H1 (cell line): ENCODE results near the gene KIAA0930. TPM values are rescaled to one million over a fixed set of nuclear protein-coding genes. Genes with fewer than 3 reads are reported as not detected.

ENCODE experiments used
- CTCF ChIA-PET: fragments of 300-600 bp; sonication (Branson Sonifier 250); formaldehyde crosslinking; loops from one replicate; lab custom pipeline; 2021; ENCODE audit not compliant: partially characterized antibody; lab: Charles Lee
- POLR2A ChIA-PET: fragments of 300-600 bp; sonication (Branson Sonifier 250); formaldehyde crosslinking; loops from one replicate; lab custom pipeline; 2021; ENCODE audit warnings: inconsistent platforms; ENCODE audit not compliant: partially characterized antibody; lab: Charles Lee
- DNase-seq, 2 experiments: peaks; one replicate each; pipeline versions ENCODE4 v3.0.0 to v3.0.0-alpha.2; 2010 to 2022; ENCODE audit warnings: low spot score in 2 of 2, low read depth in 1 of 2, mixed read lengths in 1 of 2
- FAIRE-seq: peaks from 2 replicates; lab custom pipeline; 2011; peaks lifted over from hg19 to GRCh38; lab: Jason Lieb, UNC
- H2AFZ ChIP-seq: 2 replicates; pipeline ENCODE4 v1.8.1; 2012; ENCODE audit warnings: low read length, inconsistent platforms
- H2AK5ac ChIP-seq: 2 replicates; pipeline ENCODE4 v1.6.1; 2013; ENCODE audit warnings: low read depth, low read length
- H2BK120ac ChIP-seq: replicated peaks from 2 replicates; pipeline ENCODE3; 2013; ENCODE audit warnings: low read depth, low read length, inconsistent platforms
- H2BK12ac ChIP-seq: 2 replicates; pipeline ENCODE4 v1.6.1; 2013; ENCODE audit warnings: low read depth, low read length
- H2BK15ac ChIP-seq: 2 replicates; pipeline ENCODE4 v1.6.1; 2013; ENCODE audit warnings: low read length
- H2BK20ac ChIP-seq: 2 replicates; pipeline ENCODE4 v1.6.1; 2013; ENCODE audit warnings: low read length
- H2BK5ac ChIP-seq: 2 replicates; pipeline ENCODE4 v1.6.1; 2013; ENCODE audit warnings: low read depth, low read length
- H3K14ac ChIP-seq: 2 replicates; pipeline ENCODE4 v1.6.1; 2013; ENCODE audit warnings: inconsistent platforms; ENCODE audit not compliant: insufficient read length
- H3K18ac ChIP-seq: 2 replicates; pipeline ENCODE4 v1.6.1; 2013; ENCODE audit warnings: low read length; ENCODE audit errors: extremely low read depth
- H3K23ac ChIP-seq: 2 replicates; pipeline ENCODE4 v1.6.1; 2013; ENCODE audit warnings: inconsistent platforms; ENCODE audit not compliant: insufficient read length
- H3K23me2 ChIP-seq: 2 replicates; pipeline ENCODE4 v1.6.1; 2013; ENCODE audit warnings: low read depth, low read length
- H3K27ac ChIP-seq: 2 replicates; pipeline ENCODE4 v1.6.1; 2011; ENCODE audit warnings: low read depth, low read length, inconsistent platforms
- H3K27me3 ChIP-seq, 4 experiments: replicated peaks in 1 of 4; 1 replicate in 1 of 4; 2 replicates in 3 of 4; pipeline versions ENCODE4 v1.6.1 to v1.8.1; 2011 to 2013; ENCODE audit warnings: low read length in 3 of 4, mild to moderate bottlenecking in 3 of 4, inconsistent platforms in 2 of 4, mixed read lengths in 2 of 4, moderate library complexity in 1 of 4; ENCODE audit not compliant: control insufficient read depth in 3 of 4, insufficient read depth in 3 of 4; ENCODE audit errors: extremely low read depth in 1 of 4
- H3K36me3 ChIP-seq, 4 experiments: 2 replicates each; pipeline versions ENCODE4 v1.6.1 to v1.8.1; 2011 to 2013; ENCODE audit warnings: mild to moderate bottlenecking in 4 of 4, low read length in 3 of 4, moderate library complexity in 2 of 4, control low read depth in 1 of 4, inconsistent platforms in 1 of 4; ENCODE audit not compliant: insufficient read depth in 4 of 4, control insufficient read depth in 2 of 4
- H3K4ac ChIP-seq: replicated peaks from 2 replicates; pipeline ENCODE3; 2013; ENCODE audit warnings: low read length, low read depth, mixed read lengths, inconsistent platforms; ENCODE audit not compliant: insufficient read length
- H3K4me1 ChIP-seq, 4 experiments: replicated peaks in 1 of 4; 1 replicate in 1 of 4; 2 replicates in 3 of 4; pipeline versions ENCODE4 v1.6.1 to v1.8.1; 2011 to 2013; ENCODE audit warnings: low read length in 3 of 4, inconsistent platforms in 2 of 4, mixed read lengths in 1 of 4; ENCODE audit not compliant: insufficient read depth in 4 of 4, control insufficient read depth in 3 of 4
- H3K4me2 ChIP-seq, 2 experiments: 2 replicates each; pipeline versions ENCODE4 v1.6.1 to v1.8.1; 2011 to 2013; ENCODE audit warnings: low read depth in 2 of 2, low read length in 2 of 2, control low read depth in 1 of 2, inconsistent platforms in 1 of 2, mild to moderate bottlenecking in 1 of 2; ENCODE audit not compliant: insufficient read depth in 1 of 2
- H3K4me3 ChIP-seq, 4 experiments: fragments of 200-600, 300-600 bp in 1 of 4; sonication (generic), shearing (Covaris generic), sonication (Bioruptor Twin) in 1 of 4; 2 replicates each; pipeline versions ENCODE4 v1.5.1 to v1.8.1; 2011 to 2016; ENCODE audit warnings: low read length in 4 of 4, low read depth in 3 of 4, control low read depth in 2 of 4, inconsistent platforms in 2 of 4, mild to moderate bottlenecking in 2 of 4, mixed read lengths in 1 of 4, moderate library complexity in 1 of 4; ENCODE audit not compliant: insufficient read depth in 2 of 4; ENCODE audit errors: extremely low read depth in 1 of 4
- H3K56ac ChIP-seq: replicated peaks from 2 replicates; pipeline ENCODE3; 2013; ENCODE audit warnings: low read depth, mild to moderate bottlenecking, mixed read lengths, low read length, inconsistent platforms; ENCODE audit not compliant: insufficient read length
- H3K79me1 ChIP-seq: 2 replicates; pipeline ENCODE4 v1.6.1; 2013; ENCODE audit warnings: low read depth, low read length, control low read depth
- H3K79me2 ChIP-seq, 2 experiments: 2 replicates each; pipeline versions ENCODE4 v1.6.1 to v1.8.1; 2012 to 2013; ENCODE audit warnings: low read length in 2 of 2, mild to moderate bottlenecking in 2 of 2, inconsistent platforms in 1 of 2; ENCODE audit not compliant: insufficient read depth in 2 of 2, control insufficient read depth in 1 of 2
- H3K9ac ChIP-seq, 4 experiments: replicated peaks in 1 of 4; 1 replicate in 1 of 4; 2 replicates in 3 of 4; pipeline versions ENCODE4 v1.6.1 to v1.8.1; 2011 to 2013; ENCODE audit warnings: low read depth in 3 of 4, low read length in 3 of 4, control low read depth in 2 of 4, mild to moderate bottlenecking in 2 of 4, moderate library complexity in 2 of 4, inconsistent platforms in 1 of 4; ENCODE audit errors: extremely low read depth in 1 of 4
- H3K9me3 ChIP-seq, 2 experiments: 2 replicates each; pipeline versions ENCODE4 v1.6.1 to v1.8.1; 2012 to 2013; ENCODE audit warnings: mild to moderate bottlenecking in 2 of 2, moderate library complexity in 2 of 2, control low read depth in 1 of 2, inconsistent platforms in 1 of 2, low read depth in 1 of 2, low read length in 1 of 2, mixed read lengths in 1 of 2; ENCODE audit not compliant: insufficient read depth in 2 of 2
- H4K20me1 ChIP-seq, 2 experiments: replicated peaks in 1 of 2; 2 replicates each; pipeline versions ENCODE3 to v1.8.1; 2011 to 2013; ENCODE audit warnings: inconsistent platforms in 2 of 2, low read length in 2 of 2, mild to moderate bottlenecking in 1 of 2; ENCODE audit not compliant: insufficient read depth in 2 of 2, control insufficient read depth in 1 of 2
- H4K5ac ChIP-seq: 2 replicates; pipeline ENCODE4 v1.6.1; 2013; ENCODE audit warnings: low read length, low read depth, mixed read lengths, inconsistent platforms; ENCODE audit not compliant: insufficient read length
- H4K8ac ChIP-seq: 2 replicates; pipeline ENCODE4 v1.8.0; 2013; ENCODE audit warnings: mild to moderate bottlenecking, moderate library complexity, low read length, inconsistent platforms; ENCODE audit not compliant: insufficient read depth; ENCODE audit errors: extremely low read depth
- H4K91ac ChIP-seq: replicated peaks from 2 replicates; pipeline ENCODE3; 2013; ENCODE audit warnings: low read length, mixed read lengths, inconsistent platforms; ENCODE audit not compliant: insufficient read length
- RBBP5 ChIP-seq: IDR thresholded peaks from 2 replicates; pipeline ENCODE4 v1.7.1; 2012; ENCODE audit warnings: low read depth, mild to moderate bottlenecking, inconsistent platforms, low read length, moderate library complexity, borderline replicate concordance
- SIX5 ChIP-seq: IDR thresholded peaks from 2 replicates; pipeline ENCODE4 v1.6.1; 2011; ENCODE audit warnings: mild to moderate bottlenecking, low read depth, low read length
- WGBS, 2 experiments: shearing (Covaris generic) in 1 of 2; methylation state at CpG; one replicate each; pipeline versions ENCODE4 v1.1.6 to v1.1.7; 2013 to 2015; ENCODE audit warnings: low lambda C conversion rate in 2 of 2, mixed read lengths in 2 of 2, inconsistent platforms in 1 of 2, low coverage in 1 of 2, missing lambda C conversion rate in 1 of 2; ENCODE audit not compliant: insufficient replicate concordance in 2 of 2, insufficient coverage in 1 of 2, insufficient read length in 1 of 2; ENCODE audit errors: extremely low coverage in 1 of 2, missing lambda C conversion rate in 1 of 2; 5-methylcytosine and 5-hydroxymethylcytosine counted together
- polyA plus RNA-seq, 7 experiments: library from polyadenylated mRNA; depleted of rRNA in 3 of 7; stranded (reverse) in 5 of 7; unstranded in 2 of 7; fragments of >200 nt in 5 of 7; fragments of 200-250 nt in 2 of 7; gene quantifications; 1 replicate in 5 of 7; 2 replicates in 1 of 7; 4 replicates in 1 of 7; pipeline versions ENCODE4 v1.2.1 to v1.2.3, GENCODE V29; 2011 to 2013; ENCODE audit warnings: missing spikeins in 2 of 7, mixed read lengths in 2 of 7
- total RNA-seq: library from RNA; stranded (reverse); fragmentation: NEBNext Ultra II Directional; extraction: Animal tissue kit (Norgen Biotek cat#: 25700); gene quantifications from 2 replicates; pipeline ENCODE4 v1.2.1, GENCODE V29; 2021
- TF ChIP-seq, protein P1 (sequence below), 3 experiments: IDR thresholded peaks; 1 replicate in 2 of 3; 2 replicates in 1 of 3; pipeline versions ENCODE4 v1.5.1 to v1.6.1; 2011; ENCODE audit warnings: low read length in 3 of 3, mild to moderate bottlenecking in 3 of 3, inconsistent platforms in 2 of 3, low read depth in 1 of 3, moderate library complexity in 1 of 3; ENCODE audit not compliant: insufficient read depth in 1 of 3; ENCODE audit errors: control extremely low read depth in 1 of 3

Gene KIAA0930
- total and polyA plus RNA-seq, 2 of the 8 experiments (the other 6 are each of a cell fraction or from before 2014, with no cell fraction given): 61.9 to 66.1 TPM

DNA sequence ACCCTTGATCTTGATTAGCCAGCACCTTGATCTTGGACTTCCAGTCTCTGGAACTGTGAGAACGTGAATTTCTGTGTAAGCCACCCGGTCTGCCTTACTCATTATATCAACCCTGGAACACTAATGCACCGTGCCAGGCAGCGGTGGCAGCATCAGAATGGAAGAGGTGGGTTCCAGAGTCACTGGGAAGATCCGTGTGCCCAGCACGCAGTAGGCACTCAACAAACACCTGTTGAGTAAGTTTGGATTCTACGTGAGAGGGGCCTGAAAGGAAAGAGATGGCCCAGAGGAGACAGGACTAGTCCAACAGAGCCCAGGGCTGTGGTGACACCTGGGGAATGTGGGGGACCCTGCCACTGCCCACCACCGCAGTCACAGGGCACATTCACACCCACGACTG lies 37.4 kb upstream of the KIAA0930 start:
- POLR2A ChIA-PET: interaction anchor here (0.6 kb wide), 1 partner anchor 124 kb away, joined by 3 read pairs; no protein-coding TSS in a partner anchor

More for the DNA sequence above, 37.4 kb upstream of the KIAA0930 start:
- DNase-seq (no peak), FAIRE-seq (no peak)
- Histone ChIP-seq H3K79me1 (no peaks in the 10 kb centered on the region), H3K9me3 (no peaks in the 10 kb centered on the region), H3K23me2 (no peaks in the 10 kb centered on the region), H3K23ac (no peak overlapping the region), H2BK120ac (no peak overlapping the region), H3K18ac (no peak overlapping the region), H2BK5ac (no peak overlapping the region), H3K14ac (no peak overlapping the region), H3K27me3 (no peaks in the 10 kb centered on the region), H2BK20ac (no peak overlapping the region), H3K56ac (no peak overlapping the region), H4K91ac (no peak overlapping the region), H3K4ac (no peak overlapping the region), H3K4me2 (no peak overlapping the region), H4K8ac (no peak overlapping the region), H3K4me3 (no peak overlapping the region), H4K20me1 (no peaks in the 10 kb centered on the region), H2BK12ac (no peak overlapping the region), H2AFZ (no peak overlapping the region), H3K36me3 (no peaks in the 10 kb centered on the region), H2BK15ac (no peak overlapping the region), H3K79me2 (no peaks in the 10 kb centered on the region), H3K9ac (no peak overlapping the region), H3K4me1 (no peaks in the 10 kb centered on the region), H2AK5ac (no peak overlapping the region), H3K27ac (no peak overlapping the region), H4K5ac (no peak overlapping the region)
- CTCF ChIA-PET: interaction anchor here (0.6 to 0.7 kb wide), 2 partner anchors 28 to 1194 kb away, joined by 3 read pairs; no protein-coding TSS in a partner anchor
- WGBS, 2 experiments: 98% methylated on average over 9 of the region's 9 CpGs; no CpG with 5 or more reads in 1 of the 2 experiments
- TF ChIP-seq SIX5 (no peak), RBBP5 (no peak)
- TF ChIP-seq, protein P1, sequence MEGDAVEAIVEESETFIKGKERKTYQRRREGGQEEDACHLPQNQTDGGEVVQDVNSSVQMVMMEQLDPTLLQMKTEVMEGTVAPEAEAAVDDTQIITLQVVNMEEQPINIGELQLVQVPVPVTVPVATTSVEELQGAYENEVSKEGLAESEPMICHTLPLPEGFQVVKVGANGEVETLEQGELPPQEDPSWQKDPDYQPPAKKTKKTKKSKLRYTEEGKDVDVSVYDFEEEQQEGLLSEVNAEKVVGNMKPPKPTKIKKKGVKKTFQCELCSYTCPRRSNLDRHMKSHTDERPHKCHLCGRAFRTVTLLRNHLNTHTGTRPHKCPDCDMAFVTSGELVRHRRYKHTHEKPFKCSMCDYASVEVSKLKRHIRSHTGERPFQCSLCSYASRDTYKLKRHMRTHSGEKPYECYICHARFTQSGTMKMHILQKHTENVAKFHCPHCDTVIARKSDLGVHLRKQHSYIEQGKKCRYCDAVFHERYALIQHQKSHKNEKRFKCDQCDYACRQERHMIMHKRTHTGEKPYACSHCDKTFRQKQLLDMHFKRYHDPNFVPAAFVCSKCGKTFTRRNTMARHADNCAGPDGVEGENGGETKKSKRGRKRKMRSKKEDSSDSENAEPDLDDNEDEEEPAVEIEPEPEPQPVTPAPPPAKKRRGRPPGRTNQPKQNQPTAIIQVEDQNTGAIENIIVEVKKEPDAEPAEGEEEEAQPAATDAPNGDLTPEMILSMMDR (IDR thresholded peaks at IDR 0.05; ENCODE audit: control extremely low read depth in 1 of 3, insufficient read depth in 1 of 3, low read depth in 1 of 3, low read length in 3 of 3): no peak
